HL-60/S4 (cell line): ENCODE results near the gene PRR5.

Experiments
- in situ Hi-C: fragments of 300-500 bp; cut with MboI; formaldehyde crosslinking; loops from 2 replicates; pipeline ENCODE4 v1.14.3; 2022; ENCODE audit warnings: low sequenced_read_pairs

PRR5 gene

GRCh38 chr22:44752285-44753188 lies 50.5 kb downstream of the PRR5 start, which contains the start of gene ARHGAP8:
Gene ARHGAP8, plus strand, starts transcription at chr22:44752575. Its CDS starts 33,953 bp downstream, at chr22:44786528.
- in situ Hi-C loops, result no loop called here

GRCh38 chr22:44753189-44754042 lies 51.4 kb downstream of the PRR5 start:
- in situ Hi-C loops, result no loop called here

GRCh38 chr22:44754998-44755397 lies 53.0 kb downstream of the PRR5 start:
- in situ Hi-C loops, result no loop called here

GRCh38 chr22:44755417-44755816 lies 53.4 kb downstream of the PRR5 start:
- in situ Hi-C loops, result no loop called here

- in situ Hi-C loops, result no loop called here
Measured at GRCh38 chr22:44755956-44756361, 54.0 kb downstream of the PRR5 start.

- in situ Hi-C loops, result no loop called here
Measured at GRCh38 chr22:44758344-44758973, 56.5 kb downstream of the PRR5 start.

- in situ Hi-C loops, result no loop called here
Measured at GRCh38 chr22:44759001-44759400, 57.0 kb downstream of the PRR5 start.

GRCh38 chr22:44759430-44760310 lies 57.7 kb downstream of the PRR5 start:
- in situ Hi-C loops, result no loop called here

- in situ Hi-C loops, result no loop called here
Measured at GRCh38 chr22:44760476-44760875, 58.5 kb downstream of the PRR5 start.

- in situ Hi-C loops, result no loop called here
Measured at GRCh38 chr22:44761025-44761424, 59.0 kb downstream of the PRR5 start.

GRCh38 chr22:44764373-44764772 lies 62.4 kb downstream of the PRR5 start:
- in situ Hi-C loops, result no loop called here

GRCh38 chr22:44764974-44765373 lies 63.0 kb downstream of the PRR5 start:
- in situ Hi-C loops, result no loop called here

GRCh38 chr22:44765571-44766285 lies 63.7 kb downstream of the PRR5 start:
- in situ Hi-C loops, result no loop called here

- in situ Hi-C loops, result no loop called here
Measured at GRCh38 chr22:44773082-44773481, 71.1 kb downstream of the PRR5 start.

- in situ Hi-C loops, result no loop called here
Measured at GRCh38 chr22:44775862-44776261, 73.9 kb downstream of the PRR5 start.

GRCh38 chr22:44776605-44777363 lies 74.8 kb downstream of the PRR5 start:
- in situ Hi-C loops, result no loop called here

GRCh38 chr22:44777364-44777755 lies 75.4 kb downstream of the PRR5 start:
- in situ Hi-C loops, result no loop called here

- in situ Hi-C loops, result no loop called here
Measured at GRCh38 chr22:44780876-44781449, 79.0 kb downstream of the PRR5 start.
